NCI-H2227 treated with DMSO at 0.1 percent for 48 hours (cell line): ENCODE measurements around the gene MKNK1.

Experiments
- DNase-seq: peaks from one replicate; lab custom pipeline; 2025; lab: John Stamatoyannopoulos, UW

The MKNK1 gene

GRCh38 chr1:46522184-46522968 is 81.7 kb downstream of the MKNK1 start:
- DNase-seq, result no peak

DNA sequence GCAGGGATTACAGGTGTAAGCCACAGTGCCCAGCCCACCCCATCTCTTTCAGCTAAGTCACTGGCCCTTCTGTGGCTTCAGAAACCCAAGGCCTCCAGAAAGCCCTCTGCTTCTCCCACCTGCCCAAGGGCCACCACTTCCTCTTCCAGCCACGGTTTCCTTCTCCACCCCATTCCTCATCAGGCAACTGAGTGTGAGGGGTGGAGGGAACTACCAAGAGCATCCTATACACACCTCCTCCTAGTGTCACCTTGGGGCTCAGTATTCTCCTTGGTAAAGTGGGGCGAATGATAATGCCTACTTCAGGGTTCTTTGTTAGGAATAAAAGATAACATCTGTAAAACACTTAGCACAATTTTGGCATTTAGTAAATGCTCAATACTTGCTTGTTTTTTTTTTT is 82.7 kb downstream of the MKNK1 start:
- no peak for DNase-seq

GRCh38 chr1:46520063-46520911 is 83.8 kb downstream of the MKNK1 start:
- no peak for DNase-seq

DNA sequence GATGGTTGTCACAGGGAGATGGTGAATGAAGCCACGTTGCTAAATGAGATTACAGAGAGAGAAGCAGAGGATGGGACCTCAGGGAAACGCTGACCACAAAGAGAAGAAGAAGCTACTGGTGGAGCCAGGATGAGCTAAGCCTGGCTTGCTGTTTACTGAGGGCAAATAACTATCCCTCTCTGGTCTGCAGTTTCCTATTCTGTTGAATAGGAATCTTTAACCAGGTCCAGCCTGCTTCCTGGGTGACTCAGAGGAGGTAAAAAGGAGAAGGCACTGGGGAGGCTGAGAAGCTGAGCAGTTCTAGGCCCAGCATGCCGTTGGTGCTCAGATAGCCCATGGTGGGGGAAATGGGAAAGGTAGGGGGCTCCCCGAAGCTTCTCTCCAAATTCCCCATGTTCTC is 84.9 kb downstream of the MKNK1 start:
- no peak for DNase-seq

- DNase-seq, result no peak
These were observed 86.1 kb downstream of the MKNK1 start for GRCh38 chr1:46517932-46518498.

DNA sequence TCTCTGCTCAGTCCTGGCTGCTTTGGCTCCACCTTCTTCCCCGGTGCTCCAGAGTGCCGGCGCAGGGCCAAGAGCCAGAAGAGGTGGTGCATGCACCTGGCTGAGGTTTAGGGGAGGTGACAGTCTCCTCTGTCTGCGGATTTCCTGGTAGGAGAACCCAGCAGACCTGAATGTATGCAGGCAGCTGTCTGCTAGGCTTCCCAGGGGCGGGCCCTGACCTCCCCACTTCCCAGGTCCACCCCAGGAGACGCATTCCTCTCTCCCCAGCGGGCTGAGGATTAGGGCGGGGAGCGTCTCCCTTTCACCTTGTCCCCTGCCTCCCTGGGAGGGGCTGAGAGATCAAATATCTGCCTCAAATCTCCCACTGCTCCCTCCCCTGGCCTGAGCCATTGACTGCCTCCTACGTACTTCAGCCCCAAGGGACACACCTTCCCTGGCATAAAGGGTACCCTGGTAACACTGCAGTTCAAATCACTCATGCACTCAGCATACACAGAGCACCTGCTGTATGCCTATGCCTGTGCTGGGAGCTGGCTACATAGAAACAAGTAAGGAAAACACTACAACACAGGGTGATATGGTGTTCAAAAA is 87.0 kb downstream of the MKNK1 start:
- no peak for DNase-seq

DNA sequence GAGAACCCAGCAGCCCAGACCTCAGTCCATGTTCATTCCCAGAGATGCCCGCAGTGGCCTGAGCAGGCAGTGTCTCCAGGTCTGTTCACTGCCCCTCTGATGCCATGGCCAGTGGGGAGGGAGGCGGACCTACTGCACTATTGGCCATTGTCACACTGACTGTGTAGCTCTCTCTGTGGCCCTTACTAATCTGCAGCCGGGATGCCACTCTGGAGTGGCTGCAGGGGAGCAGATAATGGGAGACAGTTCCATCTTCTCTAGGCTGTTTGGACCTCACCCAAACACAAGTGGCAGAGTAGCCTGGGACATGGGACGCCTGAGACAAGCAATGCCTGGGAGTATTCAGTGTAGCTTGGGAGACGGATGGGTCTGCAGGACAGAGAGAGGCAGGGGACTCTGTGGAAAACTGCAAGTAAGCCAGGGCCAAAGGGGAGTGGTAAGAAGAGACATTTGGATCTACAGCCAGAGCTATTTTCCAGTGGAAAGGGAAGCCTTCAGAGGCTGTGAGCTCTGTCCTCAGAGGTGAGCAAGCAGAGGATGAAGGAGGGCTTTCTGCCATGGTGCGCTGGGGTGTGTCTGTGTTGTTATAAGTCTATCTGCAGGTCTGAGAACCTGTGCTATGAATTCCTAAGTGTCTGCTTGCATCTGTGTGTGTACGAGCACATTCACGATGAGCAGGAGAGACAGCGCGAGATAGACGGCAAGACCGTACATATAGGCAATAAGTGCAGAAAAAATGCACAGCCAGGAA is 87.7 kb downstream of the MKNK1 start:
- no peak for DNase-seq

GRCh38 chr1:46515576-46515975 is 88.5 kb downstream of the MKNK1 start:
- no peak for DNase-seq

- DNase-seq, result no peak
These were observed 90.5 kb downstream of the MKNK1 start for GRCh38 chr1:46513536-46513935.

DNA sequence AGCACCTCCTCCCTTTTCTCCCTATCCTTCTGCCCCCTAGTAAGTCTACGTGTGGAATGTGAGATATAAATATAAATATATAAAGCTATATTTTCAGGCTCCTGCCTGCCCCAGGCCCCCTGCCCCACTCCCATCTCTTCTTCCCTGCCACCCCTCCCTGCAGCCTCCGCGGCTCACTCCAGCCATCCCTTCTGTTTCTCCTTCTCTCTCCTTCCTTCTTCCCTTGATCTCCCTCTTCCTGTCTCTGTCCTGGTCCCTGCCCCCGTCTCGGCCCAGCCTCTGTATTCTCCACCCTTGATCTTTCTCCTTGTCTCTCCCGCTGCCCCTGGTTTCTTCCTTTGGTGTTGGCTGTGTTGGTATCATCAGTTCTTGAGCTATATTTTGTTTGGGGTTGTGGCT is 91.3 kb downstream of the MKNK1 start:
- no peak for DNase-seq

DNA sequence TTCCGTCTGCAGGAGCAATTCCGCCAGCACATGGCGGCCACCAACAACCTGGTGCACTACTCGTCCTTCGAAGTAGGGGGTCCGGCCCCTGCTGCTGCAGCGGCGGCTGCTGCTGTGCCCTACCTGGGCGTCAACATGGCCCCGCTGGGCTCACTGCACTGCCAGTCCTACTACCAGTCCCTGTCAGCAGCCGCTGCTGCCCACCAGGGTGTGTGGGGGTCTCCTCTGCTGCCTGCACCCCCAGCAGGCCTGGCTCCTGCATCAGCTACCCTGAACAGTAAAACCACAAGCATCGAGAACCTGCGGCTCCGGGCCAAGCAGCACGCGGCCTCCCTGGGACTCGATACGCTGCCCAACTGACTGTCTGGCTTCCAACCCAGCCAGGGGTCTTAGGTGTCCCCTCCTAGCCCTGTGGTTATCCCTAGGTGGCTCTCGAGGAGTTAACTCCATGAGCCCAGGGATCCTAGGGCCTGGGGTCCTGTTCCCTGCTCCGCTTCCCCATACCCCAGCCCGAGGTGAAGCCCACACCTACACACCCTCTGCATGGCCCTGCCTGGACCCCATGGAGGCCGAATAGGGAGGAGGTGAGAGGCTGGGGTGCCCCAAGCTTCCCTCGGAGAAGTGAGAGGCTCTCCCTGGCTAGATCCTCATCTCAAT is 91.8 kb downstream of the MKNK1 start:
- no peak for DNase-seq

GRCh38 chr1:46510998-46511365 is 93.1 kb downstream of the MKNK1 start:
- no peak for DNase-seq

GRCh38 chr1:46510341-46510997 is 93.6 kb downstream of the MKNK1 start:
- no peak for DNase-seq

- no peak for DNase-seq
These were observed 95.3 kb downstream of the MKNK1 start for GRCh38 chr1:46508757-46509156.
